BE2C (cell line): ENCODE data around the gene BCAP31.

Experiments used
- DNase-seq: peaks from one replicate; pipeline ENCODE4 v3.0.0-alpha.2; 2020
- H3K27me3 ChIP-seq: fragments of 250-450 bp; sonication (Bioruptor Pico); 2 replicates; pipeline ENCODE4 v1.5.1; 2020; ENCODE audit warnings: mild to moderate bottlenecking
- H3K36me3 ChIP-seq: fragments of 250-450 bp; sonication (Bioruptor Pico); 2 replicates; pipeline ENCODE4 v1.5.1; 2020; ENCODE audit warnings: mild to moderate bottlenecking
- H3K4me1 ChIP-seq: fragments of 250-450 bp; sonication (Bioruptor Pico); 2 replicates; pipeline ENCODE4 v1.5.1; 2020
- H3K4me3 ChIP-seq: 2 replicates; pipeline ENCODE4 v1.5.1; 2011; ENCODE audit warnings: low read depth, low read length
- H3K9me3 ChIP-seq: fragments of 250-450 bp; sonication (Bioruptor Pico); 2 replicates; pipeline ENCODE4 v1.5.1; 2020
- CTCF ChIP-seq: IDR thresholded peaks from 2 replicates; pipeline ENCODE4 v1.5.1; 2012; ENCODE audit warnings: mild to moderate bottlenecking, low read depth, low read length

Gene BCAP31

GRCh38 chrX:153688506-153688905 is 35.7 kb downstream of the BCAP31 start:
- Histone ChIP-seq H3K4me3 (peak overlapping the region; percentile 40), H3K36me3 (0 out of 2 replicates have a peak, but pooled peaks cover 4% of the 10 kb centered on the region), H3K9me3 (no peaks in the 10 kb centered on the region), H3K4me1 (no peaks in the 10 kb centered on the region), H3K27me3 (no peaks in the 10 kb centered on the region)
- no peak for DNase-seq
- TF ChIP-seq CTCF, result no peak

GRCh38 chrX:153688071-153688470 is 36.1 kb downstream of the BCAP31 start:
- 0 out of 2 replicates have a peak, but pooled peaks cover 4% of the 10 kb centered on the region for H3K36me3 ChIP-seq
- H3K4me3 ChIP-seq, result no peak overlapping the region

GRCh38 chrX:153687121-153688039 is 36.8 kb downstream of the BCAP31 start, which contains the start of gene SLC6A8:
TSS of gene SLC6A8 (plus strand) at chrX:153687926. CDS start at chrX:153688575, 649 bp downstream.
- peak; percentile 77 for DNase-seq
- Histone ChIP-seq H3K4me3 (peak within 1 kb of the TSS; percentile 40), H3K4me1 (no peaks in the 10 kb centered on the region)

More at GRCh38 chrX:153688071-153688470, 36.1 kb downstream of the BCAP31 start:
- H3K27me3 ChIP-seq, result no peaks in the 10 kb centered on the region
- no peaks in the 10 kb centered on the region for H3K4me1 ChIP-seq
- H3K9me3 ChIP-seq, result no peaks in the 10 kb centered on the region
- no peak for DNase-seq
- TF ChIP-seq CTCF, result no peak

GRCh38 chrX:153686711-153687110 is 37.5 kb downstream of the BCAP31 start:
- Histone ChIP-seq H3K36me3 (0 out of 2 replicates have a peak, but pooled peaks cover 3% of the 10 kb centered on the region), H3K4me1 (no peaks in the 10 kb centered on the region), H3K27me3 (no peaks in the 10 kb centered on the region), H3K4me3 (no peak overlapping the region), H3K9me3 (no peaks in the 10 kb centered on the region)
- TF ChIP-seq CTCF, result no peak
- no peak for DNase-seq

More at GRCh38 chrX:153687121-153688039, 36.8 kb downstream of the BCAP31 start, which contains the start of gene SLC6A8:
- Histone ChIP-seq H3K9me3 (no peaks in the 10 kb centered on the region), H3K36me3 (0 out of 2 replicates have a peak, but pooled peaks cover 4% of the 10 kb centered on the region), H3K27me3 (no peaks in the 10 kb centered on the region)
- TF ChIP-seq CTCF, result peak; percentile 37

- no peak overlapping the region for H3K4me3 ChIP-seq
- H3K36me3 ChIP-seq, result no peaks in the 10 kb centered on the region
- TF ChIP-seq CTCF, result no peak
- no peak for DNase-seq
- no peaks in the 10 kb centered on the region for H3K27me3 ChIP-seq
- H3K4me1 ChIP-seq, result no peaks in the 10 kb centered on the region
- H3K9me3 ChIP-seq, result no peaks in the 10 kb centered on the region
Observed at GRCh38 chrX:153685751-153686696, 38.2 kb downstream of the BCAP31 start.
